Measurements from ENCODE around the gene ANKH.

The ANKH gene

DNA sequence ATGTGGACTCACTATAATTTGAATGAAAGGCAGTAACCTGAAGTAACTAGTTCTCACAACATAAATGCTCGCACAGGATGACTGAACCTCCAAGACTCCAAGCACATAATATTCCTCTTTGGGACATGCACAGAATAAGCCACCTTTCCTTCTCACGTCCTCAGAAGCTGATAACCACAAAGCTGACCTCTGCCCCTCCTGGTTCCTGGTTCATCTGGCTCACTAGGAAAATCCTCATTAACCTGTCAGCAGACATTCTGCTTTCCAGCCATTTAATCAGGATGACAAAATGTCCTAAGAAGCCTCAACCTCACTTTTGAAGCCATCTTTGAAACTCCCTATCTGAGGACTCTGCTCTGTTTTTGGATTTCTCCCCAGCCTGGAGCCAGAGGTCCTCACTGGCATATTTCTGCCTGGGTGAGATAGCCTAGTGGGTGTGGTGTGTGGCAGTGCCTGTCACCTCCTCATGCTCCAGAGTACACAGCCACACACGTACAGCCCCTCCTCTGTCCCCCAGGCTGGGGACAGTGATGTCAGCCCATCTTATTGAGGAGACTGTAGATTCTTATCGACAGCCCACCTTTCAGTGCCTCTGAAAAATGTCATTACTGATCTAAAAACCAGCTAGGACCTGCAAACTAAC is 10.3 kb downstream of the ANKH start:
- H3K4me2 ChIP-seq (ENCODE audit: low read length) = no peak overlapping the region
- H3K36me3 ChIP-seq (ENCODE audit: control insufficient read depth, low read length) = peaks cover 8% of the 10 kb centered on the region
- no peaks in the 10 kb centered on the region for H3F3A ChIP-seq (ENCODE audit: control insufficient read depth, insufficient read depth)
- H4K20me1 ChIP-seq (ENCODE audit: control insufficient read depth, insufficient read depth, low read depth, low read length) = peaks cover 21% of the 10 kb centered on the region
- no peaks in the 10 kb centered on the region for H3K9me3 ChIP-seq (ENCODE audit: control insufficient read depth, insufficient read depth, low read length)
- no peaks in the 10 kb centered on the region for H3K27me3 ChIP-seq (ENCODE audit: control insufficient read depth, low read length)
- no peak overlapping the region for H3K4me3 ChIP-seq (ENCODE audit: low read length)
- H3K79me2 ChIP-seq (ENCODE audit: control insufficient read depth, low read length) = peaks cover 90% of the 10 kb centered on the region
- no peak overlapping the region for H3K27ac ChIP-seq (ENCODE audit: low read depth, low read length)
- no peaks in the 10 kb centered on the region for H3K9me2 ChIP-seq (replicated peaks; ENCODE audit: control insufficient read depth, low read length)
- H3K4me1 ChIP-seq (ENCODE audit: control insufficient read depth, low read length) = no peaks in the 10 kb centered on the region
- TF ChIP-seq, protein P1, sequence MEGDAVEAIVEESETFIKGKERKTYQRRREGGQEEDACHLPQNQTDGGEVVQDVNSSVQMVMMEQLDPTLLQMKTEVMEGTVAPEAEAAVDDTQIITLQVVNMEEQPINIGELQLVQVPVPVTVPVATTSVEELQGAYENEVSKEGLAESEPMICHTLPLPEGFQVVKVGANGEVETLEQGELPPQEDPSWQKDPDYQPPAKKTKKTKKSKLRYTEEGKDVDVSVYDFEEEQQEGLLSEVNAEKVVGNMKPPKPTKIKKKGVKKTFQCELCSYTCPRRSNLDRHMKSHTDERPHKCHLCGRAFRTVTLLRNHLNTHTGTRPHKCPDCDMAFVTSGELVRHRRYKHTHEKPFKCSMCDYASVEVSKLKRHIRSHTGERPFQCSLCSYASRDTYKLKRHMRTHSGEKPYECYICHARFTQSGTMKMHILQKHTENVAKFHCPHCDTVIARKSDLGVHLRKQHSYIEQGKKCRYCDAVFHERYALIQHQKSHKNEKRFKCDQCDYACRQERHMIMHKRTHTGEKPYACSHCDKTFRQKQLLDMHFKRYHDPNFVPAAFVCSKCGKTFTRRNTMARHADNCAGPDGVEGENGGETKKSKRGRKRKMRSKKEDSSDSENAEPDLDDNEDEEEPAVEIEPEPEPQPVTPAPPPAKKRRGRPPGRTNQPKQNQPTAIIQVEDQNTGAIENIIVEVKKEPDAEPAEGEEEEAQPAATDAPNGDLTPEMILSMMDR (IDR thresholded peaks at IDR 0.05; ENCODE audit: low read depth, low read length, poor library complexity, severe bottlenecking) = no peak
- TF ChIP-seq EZH2phosphoT487 (IDR thresholded peaks at IDR 0.05; ENCODE audit: borderline replicate concordance, low read length) = no peak

DNA sequence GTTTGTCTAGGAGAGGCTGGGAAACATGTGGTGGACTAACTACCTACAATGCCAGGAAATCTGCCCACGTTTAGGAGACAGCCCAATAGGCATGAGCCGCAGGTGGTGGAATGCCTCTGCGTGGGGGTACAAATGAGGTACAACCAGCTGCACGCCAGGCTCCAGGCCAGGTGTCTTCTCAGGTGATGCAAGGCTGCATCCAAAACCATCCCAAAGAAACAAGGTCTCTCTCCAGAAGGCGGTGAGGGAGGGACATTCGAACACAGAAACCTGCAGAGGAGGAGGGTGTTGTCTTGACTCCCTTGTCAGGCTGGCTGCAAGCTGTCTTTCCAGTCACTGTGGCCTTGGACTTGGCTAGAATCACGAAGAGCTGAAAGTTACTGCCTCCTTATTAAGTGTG is 11.6 kb downstream of the ANKH start:
- Histone ChIP-seq H3K4me1 (ENCODE audit: control insufficient read depth, low read length) (no peaks in the 10 kb centered on the region), H3K27ac (ENCODE audit: low read depth, low read length) (no peak overlapping the region), H3K4me3 (ENCODE audit: low read length) (no peak overlapping the region), H3K79me2 (ENCODE audit: control insufficient read depth, low read length) (peaks cover 90% of the 10 kb centered on the region), H3K27me3 (ENCODE audit: control insufficient read depth, low read length) (no peaks in the 10 kb centered on the region), H3K9me3 (ENCODE audit: control insufficient read depth, insufficient read depth, low read length) (no peaks in the 10 kb centered on the region), H3K4me2 (ENCODE audit: low read length) (no peak overlapping the region), H3K9me2 (replicated peaks; ENCODE audit: control insufficient read depth, low read length) (no peaks in the 10 kb centered on the region), H4K20me1 (ENCODE audit: control insufficient read depth, insufficient read depth, low read depth, low read length) (peaks cover 17% of the 10 kb centered on the region), H3F3A (ENCODE audit: control insufficient read depth, insufficient read depth) (no peaks in the 10 kb centered on the region), H3K36me3 (ENCODE audit: control insufficient read depth, low read length) (peaks cover 8% of the 10 kb centered on the region)
- no peak for TF ChIP-seq EZH2phosphoT487 (IDR thresholded peaks at IDR 0.05; ENCODE audit: borderline replicate concordance, low read length)
- TF ChIP-seq, protein P1 (IDR thresholded peaks at IDR 0.05; ENCODE audit: low read depth, low read length, poor library complexity, severe bottlenecking) = no peak

DNA sequence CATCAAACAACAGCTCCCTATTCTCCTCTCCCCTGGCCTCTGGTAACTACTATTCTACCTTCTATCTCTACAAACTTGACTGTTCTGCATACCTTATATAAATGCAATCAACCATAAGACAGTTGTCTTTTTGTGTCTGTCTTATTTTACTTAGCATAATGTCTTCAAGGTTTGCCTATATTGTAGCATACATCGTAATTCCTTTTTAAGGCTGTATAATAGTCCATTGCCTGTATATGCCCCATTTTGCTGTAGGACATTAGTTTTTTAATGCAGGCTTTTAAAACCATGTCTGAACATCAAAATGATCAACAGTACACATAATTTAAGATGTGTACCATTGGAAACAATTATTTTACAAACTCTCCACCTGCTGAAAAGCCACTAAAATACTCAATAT is 12.4 kb downstream of the ANKH start:
- H3K36me3 ChIP-seq (ENCODE audit: control insufficient read depth, low read length) = peaks cover 8% of the 10 kb centered on the region
- H3K4me2 ChIP-seq (ENCODE audit: low read length) = no peak overlapping the region
- no peaks in the 10 kb centered on the region for H3K4me1 ChIP-seq (ENCODE audit: control insufficient read depth, low read length)
- peaks cover 90% of the 10 kb centered on the region for H3K79me2 ChIP-seq (ENCODE audit: control insufficient read depth, low read length)
- TF ChIP-seq EZH2phosphoT487 (IDR thresholded peaks at IDR 0.05; ENCODE audit: borderline replicate concordance, low read length) = no peak
- TF ChIP-seq, protein P1 (IDR thresholded peaks at IDR 0.05; ENCODE audit: low read depth, low read length, poor library complexity, severe bottlenecking) = no peak
- H3F3A ChIP-seq (ENCODE audit: control insufficient read depth, insufficient read depth) = no peaks in the 10 kb centered on the region
- no peaks in the 10 kb centered on the region for H3K27me3 ChIP-seq (ENCODE audit: control insufficient read depth, low read length)
- H3K9me3 ChIP-seq (ENCODE audit: control insufficient read depth, insufficient read depth, low read length) = no peaks in the 10 kb centered on the region
- H3K9me2 ChIP-seq (replicated peaks; ENCODE audit: control insufficient read depth, low read length) = no peaks in the 10 kb centered on the region
- H4K20me1 ChIP-seq (ENCODE audit: control insufficient read depth, insufficient read depth, low read depth, low read length) = peaks cover 17% of the 10 kb centered on the region
- H3K4me3 ChIP-seq (ENCODE audit: low read length) = no peak overlapping the region
- no peak overlapping the region for H3K27ac ChIP-seq (ENCODE audit: low read depth, low read length)

All from DOHH2 (cell line).